ENCODE measurements around the gene FTHL17. TPM values are rescaled to one million over a fixed set of nuclear protein-coding genes. Genes with fewer than 3 reads are reported as not detected.

FTHL17 gene
- total RNA-seq, 3 donors from 2014 or later (not counting 1 experiment from before 2014, with no cell fraction given): not detected

- no CpG with 5 or more reads among the region's 4 CpGs for WGBS (ENCODE audit: insufficient coverage)
- no peak overlapping the region for H3K27ac ChIP-seq (ENCODE audit: low read length)
- H3K4me3 Mint-ChIP-seq: no peak overlapping the region
- H3K36me3 Mint-ChIP-seq: no peaks in the 10 kb centered on the region
- H3K4me1 Mint-ChIP-seq: no peaks in the 10 kb centered on the region
- H3K27me3 ChIP-seq (ENCODE audit: control insufficient read depth, insufficient read depth, low read length): no peaks in the 10 kb centered on the region
- H3K9me3 Mint-ChIP-seq: peaks cover 0 to 2% of the 10 kb centered on the region in 2 donors
- H3K9me3 ChIP-seq (ENCODE audit: control insufficient read depth, insufficient read depth, low read length): no peaks in the 10 kb centered on the region
- DNase-seq (no peak), ATAC-seq (no peak)
- no peak overlapping the region for H3K27ac Mint-ChIP-seq
- H3K4me1 ChIP-seq (ENCODE audit: control insufficient read depth, insufficient read depth, low read length): no peaks in the 10 kb centered on the region
- no peak for TF ChIP-seq CTCF (IDR thresholded peaks at IDR 0.05)
- no peaks in the 10 kb centered on the region for H3K27me3 Mint-ChIP-seq (ENCODE audit: low read depth in 2 of 2)
- H3K4me3 ChIP-seq (ENCODE audit: low read length): no peak overlapping the region
- no peaks in the 10 kb centered on the region for H3K36me3 ChIP-seq (ENCODE audit: control insufficient read depth, insufficient read depth, low read length)
- intact Hi-C loops (cut with micrococcal nuclease): no loop called here
Observed at GRCh38 chrX:31057691-31058090, 14.2 kb downstream of the FTHL17 start.

- intact Hi-C loops (cut with micrococcal nuclease): no loop called here
- H3K36me3 ChIP-seq (ENCODE audit: control insufficient read depth, insufficient read depth, low read length): no peaks in the 10 kb centered on the region
- Mint-ChIP-seq H3K27ac (no peak overlapping the region), H3K9me3 (peaks cover 0 to 2% of the 10 kb centered on the region in 2 donors), H3K4me3 (no peak overlapping the region), H3K36me3 (no peaks in the 10 kb centered on the region), H3K4me1 (no peaks in the 10 kb centered on the region), H3K27me3 (ENCODE audit: low read depth in 2 of 2) (no peaks in the 10 kb centered on the region)
- DNase-seq (no peak), ATAC-seq (no peak)
- H3K27ac ChIP-seq (ENCODE audit: low read length): no peak overlapping the region
- no peaks in the 10 kb centered on the region for H3K4me1 ChIP-seq (ENCODE audit: control insufficient read depth, insufficient read depth, low read length)
- 68% methylated on average over 3 of the region's 3 CpGs for WGBS (ENCODE audit: insufficient coverage)
- H3K9me3 ChIP-seq (ENCODE audit: control insufficient read depth, insufficient read depth, low read length): no peaks in the 10 kb centered on the region
- H3K27me3 ChIP-seq (ENCODE audit: control insufficient read depth, insufficient read depth, low read length): no peaks in the 10 kb centered on the region
- no peak for TF ChIP-seq CTCF (IDR thresholded peaks at IDR 0.05)
- H3K4me3 ChIP-seq (ENCODE audit: low read length): no peak overlapping the region
Observed at GRCh38 chrX:31057291-31057690, 14.6 kb downstream of the FTHL17 start.

GRCh38 chrX:31053621-31054020 is 18.2 kb downstream of the FTHL17 start:
- Histone ChIP-seq H3K9me3 (ENCODE audit: control insufficient read depth, insufficient read depth, low read length) (no peaks in the 10 kb centered on the region), H3K27me3 (ENCODE audit: control insufficient read depth, insufficient read depth, low read length) (no peaks in the 10 kb centered on the region), H3K27ac (ENCODE audit: low read length) (no peak overlapping the region), H3K4me3 (ENCODE audit: low read length) (no peak overlapping the region), H3K36me3 (ENCODE audit: control insufficient read depth, insufficient read depth, low read length) (no peaks in the 10 kb centered on the region), H3K4me1 (ENCODE audit: control insufficient read depth, insufficient read depth, low read length) (no peaks in the 10 kb centered on the region)
- no peak for DNase-seq
- intact Hi-C loops (cut with micrococcal nuclease): no loop called here
- peaks cover 0 to 4% of the 10 kb centered on the region in 2 donors for H3K9me3 Mint-ChIP-seq
- H3K27me3 Mint-ChIP-seq (ENCODE audit: low read depth in 2 of 2): peaks cover 0 to 4% of the 10 kb centered on the region in 2 donors
- H3K4me1 Mint-ChIP-seq: no peaks in the 10 kb centered on the region
- no peaks in the 10 kb centered on the region for H3K36me3 Mint-ChIP-seq
- no peak overlapping the region for H3K4me3 Mint-ChIP-seq
- no peak overlapping the region for H3K27ac Mint-ChIP-seq
- no peak for ATAC-seq
- WGBS (ENCODE audit: insufficient coverage): 100% methylated on average over 1 of the region's 3 CpGs
- no peak for TF ChIP-seq CTCF (IDR thresholded peaks at IDR 0.05)

GRCh38 chrX:31039327-31039711 is 32.5 kb downstream of the FTHL17 start:
- DNase-seq: no peak
- Histone ChIP-seq H3K36me3 (ENCODE audit: control insufficient read depth, insufficient read depth, low read length) (no peaks in the 10 kb centered on the region), H3K9me3 (ENCODE audit: control insufficient read depth, insufficient read depth, low read length) (no peaks in the 10 kb centered on the region), H3K4me3 (ENCODE audit: low read length) (no peak overlapping the region), H3K27me3 (ENCODE audit: control insufficient read depth, insufficient read depth, low read length) (no peaks in the 10 kb centered on the region), H3K4me1 (ENCODE audit: control insufficient read depth, insufficient read depth, low read length) (no peaks in the 10 kb centered on the region), H3K27ac (ENCODE audit: low read length) (no peak overlapping the region)
- intact Hi-C loops (cut with micrococcal nuclease): no loop called here
- H3K27ac Mint-ChIP-seq: no peak overlapping the region
- H3K27me3 Mint-ChIP-seq (ENCODE audit: low read depth in 2 of 2): no peaks in the 10 kb centered on the region
- no peaks in the 10 kb centered on the region for H3K9me3 Mint-ChIP-seq
- no peaks in the 10 kb centered on the region for H3K4me1 Mint-ChIP-seq
- ATAC-seq: no peak
- no peak overlapping the region for H3K4me3 Mint-ChIP-seq
- WGBS (ENCODE audit: insufficient coverage): no CpG with 5 or more reads among the region's 3 CpGs
- no peaks in the 10 kb centered on the region for H3K36me3 Mint-ChIP-seq
- no peak for TF ChIP-seq CTCF (IDR thresholded peaks at IDR 0.05)

Measured in natural killer cell (primary cell).